HepG2 (cell line): ENCODE data around the gene TRPC4AP. TPM values are rescaled to one million over a fixed set of nuclear protein-coding genes. Genes with fewer than 3 reads are reported as not detected.
A peak's percentile ranks its signal among the peaks of the same experiment; 100 is the strongest.

Source experiments
- ATAC-seq: fragments of 200-7000 bp; cut with Tn5 transposase; 3 replicates; pipeline ENCODE4 v1.9.1; 2020; ENCODE audit warnings: mild to moderate bottlenecking, moderate library complexity
- BruUV-seq: library from RNA; stranded (reverse); fragments of 400-500 nt; replicated peaks from 2 replicates; lab custom pipeline; 2021; lab: Mats Ljungman, UMichigan
- CTCF ChIA-PET: fragments of 300-600 bp; formaldehyde crosslinking; extraction: SDS; loops from one replicate; lab custom pipeline; 2021; ENCODE audit warnings: low total read pairs, inconsistent platforms, low intra/inter-chr PET ratio; lab: Yijun Ruan, JAX
- POLR2A ChIA-PET: fragments of 350-600 bp; sonication (Branson Sonifier 250); formaldehyde crosslinking; loops from one replicate; lab custom pipeline; 2020; ENCODE audit warnings: antibody characterized with exemption, inconsistent platforms; lab: Yijun Ruan, JAX
- DNase-seq: peaks from one replicate; pipeline ENCODE4 v3.0.0-alpha.2; 2015; ENCODE audit warnings: low spot score
- FAIRE-seq: peaks from 3 replicates; lab custom pipeline; 2011; peaks lifted over from hg19 to GRCh38; lab: Jason Lieb, UNC
- H2AFZ ChIP-seq: one replicate; pipeline ENCODE4 v1.6.1; 2011; ENCODE audit warnings: low read length, inconsistent platforms
- H3K27ac ChIP-seq: fragments of 300-600 bp; 3 replicates; pipeline ENCODE4 v1.8.0; 2011; ENCODE audit warnings: mixed run types, mild to moderate bottlenecking, mixed read lengths, low read length, inconsistent platforms; ENCODE audit not compliant: insufficient read depth; ENCODE audit errors: extremely low read length
- H3K27me3 ChIP-seq, 2 experiments: fragments of 200-600 bp in 1 of 2; 2 replicates in 1 of 2; 3 replicates in 1 of 2; pipeline versions ENCODE4 v1.6.0 to v1.8.0; 2011; ENCODE audit warnings: low read length in 2 of 2, mild to moderate bottlenecking in 2 of 2, moderate library complexity in 2 of 2, inconsistent platforms in 1 of 2; ENCODE audit not compliant: insufficient read depth in 2 of 2, control insufficient read depth in 1 of 2
- H3K36me3 ChIP-seq, 2 experiments: fragments of 200-600 bp in 1 of 2; replicated peaks in 1 of 2; 2 replicates in 1 of 2; 3 replicates in 1 of 2; pipeline versions ENCODE4 v1.5.1 to v1.8.0; 2011; ENCODE audit warnings: low read length in 2 of 2, inconsistent platforms in 1 of 2; ENCODE audit not compliant: insufficient read depth in 2 of 2, control insufficient read depth in 1 of 2
- H3K4me1 ChIP-seq: 2 replicates; pipeline ENCODE4 v1.5.1; 2012; ENCODE audit warnings: low read length, inconsistent platforms; ENCODE audit not compliant: insufficient read depth
- H3K4me2 ChIP-seq: 2 replicates; pipeline ENCODE4 v1.6.0; 2011; ENCODE audit warnings: low read depth, low read length, inconsistent platforms
- H3K4me3 ChIP-seq, 3 experiments: fragments of 200-600 bp in 1 of 3; sonication (generic), shearing (Covaris generic) in 1 of 3; replicated peaks in 1 of 3; 2 replicates each; pipeline ENCODE4 v1.5.1; 2011 to 2016; ENCODE audit warnings: low read length in 3 of 3, inconsistent platforms in 2 of 3, low read depth in 2 of 3, mild to moderate bottlenecking in 2 of 3, control low read depth in 1 of 3, mixed read lengths in 1 of 3; ENCODE audit not compliant: insufficient read depth in 1 of 3
- H3K79me2 ChIP-seq: one replicate; pipeline ENCODE4 v1.6.1; 2011; ENCODE audit warnings: low read length, inconsistent platforms; ENCODE audit not compliant: insufficient read depth
- H3K9ac ChIP-seq: 2 replicates; pipeline ENCODE4 v1.6.0; 2011; ENCODE audit warnings: mild to moderate bottlenecking, low read depth, low read length, inconsistent platforms; ENCODE audit not compliant: insufficient read depth
- H3K9me3 ChIP-seq: 2 replicates; pipeline ENCODE4 v1.5.1; 2012; ENCODE audit warnings: mild to moderate bottlenecking, low read length
- H4K20me1 ChIP-seq: 2 replicates; pipeline ENCODE4 v1.6.0; 2011; ENCODE audit warnings: inconsistent platforms, mild to moderate bottlenecking, low read length, moderate library complexity; ENCODE audit not compliant: insufficient read depth
- MAFF ChIP-seq: IDR thresholded peaks from 2 replicates; pipeline ENCODE4 v1.6.1; 2011; ENCODE audit warnings: low read depth, low read length, improper control_type of control experiment
- MAFG ChIP-seq: sonication (generic); formaldehyde crosslinking; IDR thresholded peaks from 2 replicates; pipeline ENCODE4 v1.5.1; 2020; ENCODE audit warnings: mild to moderate bottlenecking, missing genetic modification reagents
- MAFK ChIP-seq, 2 experiments: IDR thresholded peaks in 1 of 2; conservative IDR thresholded peaks in 1 of 2; 2 replicates each; pipeline ENCODE4 v1.6.1; 2011; ENCODE audit warnings: improper control_type of control experiment in 2 of 2, low read length in 2 of 2
- NAIF1 ChIP-seq: sonication (generic); formaldehyde crosslinking; IDR thresholded peaks from 2 replicates; pipeline ENCODE4 v1.5.0; 2020; ENCODE audit warnings: mild to moderate bottlenecking, missing genetic modification reagents, borderline replicate concordance
- RBM22 ChIP-seq: fragments of 200-400 bp; formaldehyde crosslinking; optimal IDR thresholded peaks from 2 replicates; pipeline ENCODE3; 2017; ENCODE audit warnings: mild to moderate bottlenecking, low read length, moderate library complexity
- ZNF572 ChIP-seq: sonication (generic); formaldehyde crosslinking; IDR thresholded peaks from 2 replicates; pipeline ENCODE4 v1.5.1; 2020; ENCODE audit warnings: mild to moderate bottlenecking, missing genetic modification reagents
- ZNF616 ChIP-seq: sonication (generic); formaldehyde crosslinking; IDR thresholded peaks from 2 replicates; pipeline ENCODE4 v1.5.0; 2020; ENCODE audit warnings: low read depth, mild to moderate bottlenecking, missing genetic modification reagents
- WGBS: methylation state at CpG from one replicate; pipeline ENCODE4 v1.1.6; 2017; ENCODE audit warnings: low lambda C conversion rate; 5-methylcytosine and 5-hydroxymethylcytosine counted together
- in situ Hi-C: cut with HindIII; loops from 2 replicates; pipeline ENCODE4 v1.10.0; 2017; ENCODE audit warnings: low pct_unique_long_range_greater_than_20kb; ENCODE audit not compliant: extremely low pct_ligation_motif_present
- intact Hi-C: fragments of 100-400 bp; cut with micrococcal nuclease; formaldehyde crosslinking; loops from one replicate; pipeline ENCODE4 v1.10.0; 2022; ENCODE audit not compliant: unreplicated experiment
- polyA plus RNA-seq, 8 experiments: library from polyadenylated mRNA; depleted of rRNA in 3 of 8; stranded (reverse) in 7 of 8; unstranded in 1 of 8; fragments of >200 nt; fragmentation: Illumina TruSeq in 4 of 8; extraction: Trizol in 4 of 8; gene quantifications; 2 replicates each; pipeline versions ENCODE4 v1.2.1 to v1.2.3, GENCODE V29; 2011 to 2016; ENCODE audit warnings: low read depth in 4 of 8, missing spikeins in 1 of 8, mixed read lengths in 1 of 8; ENCODE audit not compliant: insufficient read depth in 1 of 8
- total RNA-seq, 5 experiments: library from RNA; depleted of rRNA; stranded (reverse); fragments of >200 nt; fragmentation: Illumina TruSeq; extraction: Trizol; gene quantifications; 2 replicates each; pipeline ENCODE4 v1.2.3, GENCODE V29; 2016; ENCODE audit warnings: low read depth in 1 of 5

Gene TRPC4AP
- total and polyA plus RNA-seq, 2 of the 13 experiments (the other 11 are each of a cell fraction or from before 2014, with no cell fraction given): 136 to 137 TPM

- Histone ChIP-seq H3K4me2 (no peak overlapping the region), H3K4me1 (no peaks in the 10 kb centered on the region), H3K4me3 (no peak overlapping the region), H4K20me1 (peaks cover 5% of the 10 kb centered on the region; the same call in 1 of the 2 replicates), H3K27ac (no peak overlapping the region), H2AFZ (no peak overlapping the region), H3K9ac (no peak overlapping the region), H3K9me3 (no peaks in the 10 kb centered on the region), H3K79me2 (no peaks in the 10 kb centered on the region), H3K27me3 (no peaks in the 10 kb centered on the region), H3K36me3 (peaks cover 59 to 95% of the 10 kb centered on the region in 2 experiments)
- 98% methylated on average over 11 of the region's 11 CpGs for WGBS
- FAIRE-seq: no peak
- TF ChIP-seq MAFG (CRISPR knock-in tag) (peak; percentile 48; the same call in 1 of the 2 replicates), RBM22 (peak; percentile 69), MAFK (conservative IDR thresholded peaks at IDR 0.05 in 1 of 2, IDR thresholded peaks at IDR 0.05 in 1 of 2; ENCODE audit: low read length in 2 of 2) (peak; percentile 99 to 100), MAFF (peak; percentile 99), ZNF616 (no peak), ZNF572 (CRISPR knock-in tag) (0 out of 2 replicates have a peak, but pooled peaks have one; percentile 41), NAIF1 (CRISPR knock-in tag) (no peak)
- ChIA-PET POLR2A (no interaction called here), CTCF (no interaction called here)
- in situ Hi-C loops: no loop called here
- intact Hi-C loops: no loop called here
- no TSS peak for BruUV-seq
- no peak for ATAC-seq
- no peak for DNase-seq
Measured at GRCh38 chr20:35018590-35019371, 73.8 kb downstream of the TRPC4AP start.
